Stimulated activated CD8-positive, alpha-beta memory T cell treated with anti-CD3 and anti-CD28 coated beads, Interleukin-4, amount 100 ng/mL, for 48 hours (primary cell): ENCODE results near the gene STRA8.
A peak's percentile ranks its signal among the peaks of the same experiment; 100 is the strongest.

Experiments used
- DNase-seq: peaks from one replicate; pipeline ENCODE4 v3.0.0-alpha.2; 2020

Gene STRA8

GRCh38 chr7:135272303-135272702 is 38.7 kb downstream of the STRA8 start:
- DNase-seq = no peak

DNA sequence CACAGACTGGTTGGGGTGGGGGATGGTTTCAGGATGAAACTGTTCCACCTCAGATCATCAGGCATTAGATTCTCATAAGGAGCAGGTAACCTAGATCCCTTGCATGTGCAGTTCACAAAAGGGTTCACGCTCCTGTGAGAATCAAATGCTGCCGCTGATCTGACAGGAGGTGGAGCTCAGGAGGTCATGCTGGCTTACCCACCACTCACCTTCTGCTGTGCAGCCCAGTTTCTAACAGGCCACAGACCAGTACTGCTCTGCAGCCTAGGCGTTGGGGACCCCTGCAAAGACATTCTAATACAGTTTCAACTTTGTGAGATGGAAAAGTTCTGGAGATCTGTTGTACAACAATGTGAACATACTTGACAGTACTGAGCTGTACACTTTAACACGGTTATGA is 39.9 kb downstream of the STRA8 start:
- DNase-seq = no peak

GRCh38 chr7:135274495-135275268 is 41.0 kb downstream of the STRA8 start:
- peak; percentile 91 for DNase-seq

- DNase-seq = no peak
Observed at GRCh38 chr7:135275971-135276580, 42.4 kb downstream of the STRA8 start.

DNA sequence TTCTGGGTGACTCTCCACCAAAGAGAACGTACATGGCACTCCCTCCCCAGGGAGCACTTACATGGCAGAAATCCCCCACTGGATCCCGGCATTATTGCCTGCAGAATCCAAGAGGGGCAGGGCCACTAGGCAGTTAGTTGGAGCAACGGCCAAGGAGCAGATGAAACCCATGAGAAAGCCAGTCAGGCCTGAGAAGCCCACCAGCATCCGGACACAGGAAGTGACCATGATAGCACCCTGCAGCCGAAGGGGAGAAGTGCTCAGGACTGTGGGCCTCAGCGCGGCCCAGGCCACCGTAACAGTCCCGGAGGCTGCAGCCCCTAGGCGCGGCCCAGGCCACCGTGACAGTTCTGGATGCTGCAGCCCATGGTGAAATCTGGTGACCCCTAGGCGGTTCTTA is 43.5 kb downstream of the STRA8 start:
- no peak for DNase-seq

GRCh38 chr7:135281363-135281949 is 47.8 kb downstream of the STRA8 start:
- peak; percentile 85 for DNase-seq

- no peak for DNase-seq
Observed at GRCh38 chr7:135282561-135283254, 49.1 kb downstream of the STRA8 start.

DNA sequence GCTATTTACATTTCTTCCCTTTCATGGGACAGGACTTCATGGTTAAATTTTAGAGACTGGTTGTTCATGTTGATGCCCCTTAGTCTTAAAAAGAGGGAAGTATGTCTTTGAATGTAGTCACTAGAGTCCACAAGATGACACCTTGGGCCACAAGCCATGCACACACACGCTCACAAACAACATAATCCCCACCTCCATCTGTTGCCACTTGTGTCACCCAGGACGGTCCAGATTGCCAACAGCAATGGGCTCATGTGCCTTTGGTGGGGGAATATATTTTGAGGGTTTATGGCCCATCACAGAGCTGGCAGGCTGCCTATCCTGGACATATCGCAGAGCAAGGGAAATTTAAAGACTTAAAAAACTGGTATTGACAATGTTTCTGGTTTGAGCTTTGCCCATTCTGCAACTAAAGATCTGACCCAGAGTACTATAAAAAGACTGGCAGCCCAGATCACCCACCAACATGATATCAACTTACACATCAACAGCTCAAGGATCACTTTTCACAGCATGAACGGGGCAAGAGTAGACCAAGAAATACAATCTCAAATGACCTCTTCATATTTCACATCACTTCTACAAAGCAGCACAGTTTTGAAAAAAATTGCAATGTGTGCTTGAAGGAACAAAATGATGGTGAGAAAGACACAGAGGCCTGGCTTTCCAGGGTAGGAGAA is 50.5 kb downstream of the STRA8 start:
- no peak for DNase-seq

DNA sequence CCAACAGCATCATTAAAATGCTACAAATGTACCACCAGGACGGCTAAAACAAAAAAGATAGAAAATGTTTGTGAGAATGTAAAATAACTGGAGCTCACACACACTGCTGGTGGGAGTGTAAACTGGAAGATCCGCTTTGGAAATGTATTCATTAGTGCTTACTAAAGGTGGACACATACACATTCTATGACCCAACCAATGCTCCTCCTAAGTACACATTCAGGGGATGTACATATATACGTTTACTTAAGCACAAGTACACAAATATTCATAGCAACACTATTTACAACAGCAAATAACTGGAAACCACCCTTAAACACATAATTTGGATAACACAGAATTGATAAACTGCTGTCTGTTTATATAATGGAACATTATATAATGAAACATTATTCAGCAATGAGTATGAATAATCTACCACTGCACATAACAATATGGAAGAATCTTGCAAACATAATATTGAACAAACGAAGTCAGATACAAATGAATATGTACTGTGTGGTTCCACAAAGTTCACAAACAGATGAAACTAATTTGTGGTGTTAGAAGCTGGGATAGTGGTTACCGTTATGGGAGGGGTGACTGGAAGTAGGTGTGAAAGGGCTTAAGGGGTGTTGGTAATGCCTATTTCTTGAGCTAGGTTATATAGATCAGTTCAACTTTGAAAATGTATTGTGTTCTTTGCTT is 52.1 kb downstream of the STRA8 start:
- no peak for DNase-seq

GRCh38 chr7:135286876-135287275 is 53.2 kb downstream of the STRA8 start:
- no peak for DNase-seq

GRCh38 chr7:135290594-135290993 is 57.0 kb downstream of the STRA8 start:
- DNase-seq = no peak

- no peak for DNase-seq
Observed at GRCh38 chr7:135291809-135292253, 58.2 kb downstream of the STRA8 start.

DNA sequence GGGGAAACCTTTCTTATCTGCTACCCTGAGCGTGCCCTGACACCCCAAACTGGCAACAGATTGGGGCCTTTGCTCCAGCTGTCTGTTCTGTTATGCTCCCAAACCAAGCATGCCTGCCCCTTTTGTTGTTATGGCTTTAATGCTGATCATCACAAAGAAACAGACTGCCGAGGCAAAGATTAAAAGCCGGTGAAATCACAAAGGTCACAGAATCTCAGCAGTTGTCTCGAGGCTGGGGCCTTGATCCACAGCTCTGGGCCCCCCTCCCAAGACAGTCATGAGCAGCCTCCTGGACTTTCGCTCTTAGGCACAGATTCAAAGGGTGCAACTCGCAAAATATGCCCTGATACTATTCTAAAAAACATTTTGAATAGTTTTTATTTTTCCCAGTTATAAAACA is 65.6 kb downstream of the STRA8 start:
- DNase-seq = no peak

GRCh38 chr7:135300913-135301765 is 67.5 kb downstream of the STRA8 start:
- no peak for DNase-seq
